ENCODE results near the gene DHDH.

- TF ChIP-seq POLR2AphosphoS5 (IDR thresholded peaks at IDR 0.05; ENCODE audit: low read depth, low read length), result no peak
- TF ChIP-seq REST (IDR thresholded peaks at IDR 0.05; ENCODE audit: insufficient read depth in 1 of 2, low read depth in 2 of 2, low read length in 2 of 2), result no peak
- TF ChIP-seq TAF1 (IDR thresholded peaks at IDR 0.05; ENCODE audit: borderline replicate concordance, insufficient read depth, low read length), result no peak
- no peak for TF ChIP-seq SIN3A (IDR thresholded peaks at IDR 0.05; ENCODE audit: borderline replicate concordance, insufficient read depth, low read length)
- TF ChIP-seq FOXP2 (optimal IDR thresholded peaks at IDR 0.05; ENCODE audit: borderline replicate concordance, extremely low read depth, extremely low read length, insufficient read depth), result no peak
Observed at GRCh38 chr19:48943081-48943480, 9.6 kb downstream of the DHDH start.
